H9 (cell line): ENCODE measurements around the gene DDX25. TPM values are rescaled to one million over a fixed set of nuclear protein-coding genes. Genes with fewer than 3 reads are reported as not detected.

Experiments
- DNase-seq: peaks from one replicate; pipeline ENCODE4 v3.0.0-alpha.2; 2017
- H2AFZ ChIP-seq: one replicate; pipeline ENCODE4 v1.6.1; 2013; ENCODE audit warnings: mild to moderate bottlenecking, low read length, control low read depth, moderate library complexity
- H2AK5ac ChIP-seq: 2 replicates; pipeline ENCODE4 v1.6.1; 2013; ENCODE audit warnings: low read length, control low read depth, mixed read lengths; ENCODE audit not compliant: insufficient read length
- H2BK120ac ChIP-seq: one replicate; pipeline ENCODE4 v1.6.1; 2013; ENCODE audit warnings: low read depth, mild to moderate bottlenecking, low read length, control low read depth, inconsistent platforms; ENCODE audit not compliant: poor library complexity, severe bottlenecking
- H2BK12ac ChIP-seq: 2 replicates; pipeline ENCODE4 v1.6.1; 2013; ENCODE audit warnings: low read length, control low read depth, mixed read lengths, low read depth; ENCODE audit not compliant: insufficient read length
- H2BK15ac ChIP-seq: 2 replicates; pipeline ENCODE4 v1.6.1; 2013; ENCODE audit warnings: low read depth, low read length, control low read depth
- H2BK20ac ChIP-seq: one replicate; pipeline ENCODE4 v1.6.1; 2013; ENCODE audit warnings: low read depth, mild to moderate bottlenecking, low read length, control low read depth, inconsistent platforms; ENCODE audit not compliant: poor library complexity, severe bottlenecking
- H2BK5ac ChIP-seq: 2 replicates; pipeline ENCODE4 v1.6.1; 2013; ENCODE audit warnings: low read length, control low read depth, mixed read lengths; ENCODE audit not compliant: insufficient read length
- H3K14ac ChIP-seq: 2 replicates; pipeline ENCODE4 v1.6.1; 2013; ENCODE audit warnings: low read length, control low read depth; ENCODE audit not compliant: insufficient read depth
- H3K18ac ChIP-seq: 2 replicates; pipeline ENCODE4 v1.6.1; 2013; ENCODE audit warnings: low read depth, mild to moderate bottlenecking, mixed read lengths, low read length, control low read depth; ENCODE audit not compliant: insufficient read length
- H3K23ac ChIP-seq: 2 replicates; pipeline ENCODE4 v1.6.1; 2013; ENCODE audit warnings: low read length, control low read depth, mixed read lengths, low read depth; ENCODE audit not compliant: insufficient read length
- H3K23me2 ChIP-seq: 2 replicates; pipeline ENCODE4 v1.6.1; 2013; ENCODE audit warnings: low read depth, mild to moderate bottlenecking, mixed read lengths, low read length, control low read depth; ENCODE audit not compliant: insufficient read length, poor library complexity, severe bottlenecking
- H3K27ac ChIP-seq: 2 replicates; pipeline ENCODE4 v1.5.1; 2013; ENCODE audit warnings: low read length, control low read depth, mixed read lengths, low read depth; ENCODE audit not compliant: insufficient read length
- H3K27me3 ChIP-seq: 2 replicates; pipeline ENCODE4 v1.6.1; 2013; ENCODE audit warnings: low read length, control low read depth, inconsistent platforms; ENCODE audit not compliant: insufficient read depth
- H3K4ac ChIP-seq: 2 replicates; pipeline ENCODE4 v1.6.1; 2013; ENCODE audit warnings: low read depth, mild to moderate bottlenecking, control low read depth, inconsistent platforms, low read length, moderate library complexity
- H3K4me1 ChIP-seq: 2 replicates; pipeline ENCODE4 v1.6.1; 2013; ENCODE audit warnings: low read length, control low read depth, inconsistent platforms; ENCODE audit not compliant: insufficient read depth
- H3K4me2 ChIP-seq: 2 replicates; pipeline ENCODE4 v1.6.1; 2013; ENCODE audit warnings: low read length, control low read depth, mixed read lengths; ENCODE audit not compliant: insufficient read length, insufficient read depth
- H3K56ac ChIP-seq: 2 replicates; pipeline ENCODE4 v1.6.1; 2013; ENCODE audit warnings: low read depth, mild to moderate bottlenecking, mixed read lengths, low read length, control low read depth; ENCODE audit not compliant: insufficient read length
- H3K79me1 ChIP-seq: 2 replicates; pipeline ENCODE4 v1.6.1; 2013; ENCODE audit warnings: low read depth, mild to moderate bottlenecking, moderate library complexity, low read length, control low read depth, inconsistent platforms; ENCODE audit not compliant: insufficient read depth, poor library complexity, severe bottlenecking
- H3K79me2 ChIP-seq: 2 replicates; pipeline ENCODE4 v1.6.1; 2013; ENCODE audit warnings: low read length, control low read depth, inconsistent platforms; ENCODE audit not compliant: insufficient read depth
- H3K9ac ChIP-seq: 2 replicates; pipeline ENCODE4 v1.6.1; 2013; ENCODE audit warnings: low read length, control low read depth, mixed read lengths; ENCODE audit not compliant: insufficient read length; ENCODE audit errors: extremely low read depth
- H3K9me3 ChIP-seq: one replicate; pipeline ENCODE4 v1.6.1; 2013; ENCODE audit warnings: low read depth, low read length, inconsistent platforms; ENCODE audit not compliant: control insufficient read depth
- H3T11ph ChIP-seq: one replicate; pipeline ENCODE4 v1.6.1; 2013; ENCODE audit warnings: mild to moderate bottlenecking, low read length, control low read depth, inconsistent platforms
- H4K20me1 ChIP-seq: one replicate; pipeline ENCODE4 v1.6.1; 2013; ENCODE audit not compliant: control insufficient read depth, insufficient read length, insufficient read depth
- H4K5ac ChIP-seq: 2 replicates; pipeline ENCODE4 v1.6.1; 2013; ENCODE audit warnings: low read depth, mild to moderate bottlenecking, mixed read lengths, low read length, control low read depth; ENCODE audit not compliant: insufficient read length
- H4K8ac ChIP-seq: replicated peaks from 2 replicates; pipeline ENCODE4 v1.6.1; 2013; ENCODE audit warnings: low read length, control low read depth, mixed read lengths, low read depth; ENCODE audit not compliant: insufficient read length
- H4K91ac ChIP-seq: 2 replicates; pipeline ENCODE4 v1.6.1; 2013; ENCODE audit warnings: low read depth, mild to moderate bottlenecking, moderate library complexity, mixed read lengths, low read length, control low read depth; ENCODE audit not compliant: insufficient read length
- H3K27ac Mint-ChIP-seq, 3 experiments: 2 replicates in 2 of 3; 3 replicates in 1 of 3; pipeline ENCODE4 v1.8.0; 2020 to 2021; ENCODE audit warnings: mixed read lengths in 3 of 3, mild to moderate bottlenecking in 1 of 3, moderate library complexity in 1 of 3
- H3K27me3 Mint-ChIP-seq: 2 replicates; pipeline ENCODE4 v1.8.0; 2021; ENCODE audit warnings: low read depth, mild to moderate bottlenecking, moderate library complexity, mixed read lengths
- H3K36me3 Mint-ChIP-seq, 3 experiments: 2 replicates in 2 of 3; 3 replicates in 1 of 3; pipeline ENCODE4 v1.8.0; 2020 to 2021; ENCODE audit warnings: low read depth in 3 of 3, mixed read lengths in 3 of 3; ENCODE audit not compliant: insufficient read depth in 1 of 3
- H3K4me1 Mint-ChIP-seq, 2 experiments: 2 replicates each; pipeline ENCODE4 v1.8.0; 2020; ENCODE audit warnings: mixed read lengths in 2 of 2
- H3K4me3 Mint-ChIP-seq, 2 experiments: 2 replicates in 1 of 2; 3 replicates in 1 of 2; pipeline ENCODE4 v1.8.0; 2020 to 2021; ENCODE audit warnings: mild to moderate bottlenecking in 2 of 2, mixed read lengths in 2 of 2, moderate library complexity in 1 of 2
- H3K9me3 Mint-ChIP-seq, 2 experiments: 2 replicates in 1 of 2; 3 replicates in 1 of 2; pipeline ENCODE4 v1.8.0; 2020; ENCODE audit warnings: mild to moderate bottlenecking in 2 of 2, mixed read lengths in 2 of 2, moderate library complexity in 1 of 2
- CTCF ChIP-seq: fragments of 200-600 bp; sonication (generic); conservative IDR thresholded peaks from 3 replicates; pipeline ENCODE4 v1.8.0; 2021; ENCODE audit warnings: antibody characterized with exemption, mild to moderate bottlenecking
- WGBS: extraction: QIAGEN DNeasy Blood & Tissue Kit; methylation state at CpG from one replicate; pipeline ENCODE4 v1.1.7; 2013; ENCODE audit warnings: missing lambda C conversion rate, low lambda C conversion rate, mixed read lengths; ENCODE audit not compliant: insufficient read length; ENCODE audit errors: extremely low coverage; 5-methylcytosine and 5-hydroxymethylcytosine counted together
- total RNA-seq: library from RNA; stranded (reverse); gene quantifications from 2 replicates; pipeline ENCODE4 v1.2.1, GENCODE V29; 2021

Gene DDX25
- total RNA-seq, 1 experiment from 2014 or later, result 6.9 TPM

GRCh38 chr11:125975634-125976033 lies 71.3 kb downstream of the DDX25 start:
- DNase-seq, result no peak
- no peaks in the 10 kb centered on the region for H3K36me3 Mint-ChIP-seq
- H3K4ac ChIP-seq, result no peak overlapping the region

More at GRCh38 chr11:125975634-125976033, 71.3 kb downstream of the DDX25 start:
- H3K56ac ChIP-seq, result no peak overlapping the region
- no peak overlapping the region for H3K14ac ChIP-seq
- H2BK12ac ChIP-seq, result no peak overlapping the region
- H3K27ac ChIP-seq, result no peak overlapping the region
- no peaks in the 10 kb centered on the region for H3K79me1 ChIP-seq
- H2BK15ac ChIP-seq, result no peak overlapping the region
- H3K23me2 ChIP-seq, result no peaks in the 10 kb centered on the region
- Mint-ChIP-seq H3K27ac (no peak overlapping the region), H3K4me3 (no peak overlapping the region), H3K4me1 (peaks cover 14 to 21% of the 10 kb centered on the region in 2 experiments), H3K9me3 (no peaks in the 10 kb centered on the region), H3K27me3 (no peaks in the 10 kb centered on the region)
- no peak overlapping the region for H2AK5ac ChIP-seq
- H3K18ac ChIP-seq, result no peak overlapping the region
- no peak overlapping the region for H3T11ph ChIP-seq
- no peaks in the 10 kb centered on the region for H3K79me2 ChIP-seq
- no peak overlapping the region for H3K4me2 ChIP-seq
- H3K9me3 ChIP-seq, result no peaks in the 10 kb centered on the region
- TF ChIP-seq CTCF, result no peak
- no peak overlapping the region for H2BK5ac ChIP-seq
- peaks cover 4% of the 10 kb centered on the region; the same call in 1 of the 2 replicates for H3K4me1 ChIP-seq
- H4K20me1 ChIP-seq, result no peaks in the 10 kb centered on the region
- no peak overlapping the region for H2BK120ac ChIP-seq
- H3K23ac ChIP-seq, result no peak overlapping the region
- H4K8ac ChIP-seq, result no peak overlapping the region
- H3K27me3 ChIP-seq, result no peaks in the 10 kb centered on the region
- no peak overlapping the region for H2AFZ ChIP-seq
- H3K9ac ChIP-seq, result no peak overlapping the region
- no CpG with 5 or more reads among the region's 6 CpGs for WGBS
- H4K5ac ChIP-seq, result no peak overlapping the region
- H2BK20ac ChIP-seq, result no peak overlapping the region
- H4K91ac ChIP-seq, result no peak overlapping the region
